ENCODE measurements around the gene SYVN1. TPM values are rescaled to one million over a fixed set of nuclear protein-coding genes. Genes with fewer than 3 reads are reported as not detected.

The SYVN1 gene
- total RNA-seq, 1 donor from 2014 or later = 19.7 TPM

DNA sequence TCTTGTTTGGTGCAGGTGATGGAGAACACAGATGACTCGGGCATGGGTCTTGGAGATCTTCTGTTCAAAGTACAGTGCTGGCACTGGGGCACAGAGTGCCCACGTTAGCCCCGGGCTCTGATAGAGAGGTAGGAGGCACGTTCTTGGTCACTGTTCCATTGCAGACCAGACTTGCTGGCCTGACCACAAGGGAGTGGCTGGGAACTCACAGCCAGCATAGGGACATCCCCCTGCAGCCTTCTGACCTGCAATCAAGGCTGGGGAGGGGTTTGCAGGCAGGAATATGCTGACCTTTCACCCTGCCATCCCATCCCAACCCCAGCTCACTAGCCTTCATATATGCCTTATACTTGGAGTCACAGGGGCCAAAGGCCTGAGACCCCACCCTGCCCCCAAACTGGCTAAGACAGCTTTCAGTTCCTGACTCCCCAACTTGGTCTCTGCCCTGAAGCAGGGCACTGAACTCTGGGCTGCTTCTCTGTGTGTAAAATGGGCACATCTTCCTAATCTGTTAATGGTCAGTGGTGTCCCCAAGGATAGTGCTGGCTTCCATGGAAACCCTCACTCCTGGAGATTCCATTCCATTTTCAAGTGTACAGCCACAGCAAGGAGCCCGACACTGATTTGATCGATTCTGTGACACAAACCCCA, 7.6 kb downstream of the SYVN1 start:
- Histone ChIP-seq H3K36me3 (ENCODE audit: control insufficient read depth, insufficient read depth, low read length) (peaks cover 47% of the 10 kb centered on the region), H3K4me3 (ENCODE audit: low read depth, low read length) (no peak overlapping the region), H3K27me3 (ENCODE audit: control insufficient read depth, insufficient read depth, low read length) (no peaks in the 10 kb centered on the region)
- FAIRE-seq = no peak
- DNase-seq (ENCODE audit: low read depth) = no peak
- TF ChIP-seq, protein P1, sequence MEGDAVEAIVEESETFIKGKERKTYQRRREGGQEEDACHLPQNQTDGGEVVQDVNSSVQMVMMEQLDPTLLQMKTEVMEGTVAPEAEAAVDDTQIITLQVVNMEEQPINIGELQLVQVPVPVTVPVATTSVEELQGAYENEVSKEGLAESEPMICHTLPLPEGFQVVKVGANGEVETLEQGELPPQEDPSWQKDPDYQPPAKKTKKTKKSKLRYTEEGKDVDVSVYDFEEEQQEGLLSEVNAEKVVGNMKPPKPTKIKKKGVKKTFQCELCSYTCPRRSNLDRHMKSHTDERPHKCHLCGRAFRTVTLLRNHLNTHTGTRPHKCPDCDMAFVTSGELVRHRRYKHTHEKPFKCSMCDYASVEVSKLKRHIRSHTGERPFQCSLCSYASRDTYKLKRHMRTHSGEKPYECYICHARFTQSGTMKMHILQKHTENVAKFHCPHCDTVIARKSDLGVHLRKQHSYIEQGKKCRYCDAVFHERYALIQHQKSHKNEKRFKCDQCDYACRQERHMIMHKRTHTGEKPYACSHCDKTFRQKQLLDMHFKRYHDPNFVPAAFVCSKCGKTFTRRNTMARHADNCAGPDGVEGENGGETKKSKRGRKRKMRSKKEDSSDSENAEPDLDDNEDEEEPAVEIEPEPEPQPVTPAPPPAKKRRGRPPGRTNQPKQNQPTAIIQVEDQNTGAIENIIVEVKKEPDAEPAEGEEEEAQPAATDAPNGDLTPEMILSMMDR (IDR thresholded peaks at IDR 0.05; ENCODE audit: insufficient read depth, low read length, severe bottlenecking) = no peak

DNA sequence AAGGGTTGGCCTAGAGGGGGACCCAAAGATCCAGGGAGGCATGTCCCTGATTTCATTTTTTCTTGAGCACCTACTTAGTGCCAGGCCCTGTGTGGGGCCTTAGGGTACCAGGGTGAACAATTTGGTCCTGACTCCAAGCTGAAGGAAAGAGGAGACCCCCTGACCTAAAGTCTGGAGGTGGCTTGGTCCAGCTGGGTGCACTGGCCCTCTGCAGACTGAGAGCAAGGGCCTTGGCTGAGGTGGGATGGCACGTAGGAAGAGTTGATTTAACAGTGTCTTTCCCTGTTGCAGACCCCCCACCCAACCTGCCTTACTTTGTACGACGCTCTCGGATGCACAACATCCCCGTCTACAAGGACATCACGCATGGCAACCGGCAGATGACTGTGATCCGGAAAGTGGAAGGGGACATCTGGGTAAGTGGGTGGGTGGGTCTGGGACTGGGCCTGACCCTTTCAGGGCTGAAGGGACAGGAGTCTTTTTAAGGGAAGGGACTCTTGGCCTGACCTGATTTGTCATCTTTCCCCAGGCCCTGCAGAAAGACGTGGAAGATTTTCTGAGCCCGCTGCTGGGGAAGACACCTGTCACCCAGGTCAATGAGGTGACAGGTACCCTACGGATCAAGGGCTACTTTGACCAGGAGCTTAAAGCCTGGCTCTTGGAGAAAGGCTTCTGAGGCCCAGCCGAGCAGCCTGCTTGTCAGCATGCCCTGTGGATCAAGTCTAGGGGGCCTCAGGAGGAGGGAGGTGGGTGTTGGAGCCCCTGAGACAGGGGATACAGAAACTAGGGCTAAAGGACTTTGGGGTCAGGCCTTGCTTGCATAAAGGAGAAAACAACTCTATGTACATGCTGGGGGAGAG, 8.9 kb downstream of the SYVN1 start:
- TF ChIP-seq, protein P1 (IDR thresholded peaks at IDR 0.05; ENCODE audit: insufficient read depth, low read length, severe bottlenecking) = no peak
- H3K4me3 ChIP-seq (ENCODE audit: low read depth, low read length) = no peak overlapping the region
- peaks cover 43% of the 10 kb centered on the region for H3K36me3 ChIP-seq (ENCODE audit: control insufficient read depth, insufficient read depth, low read length)
- H3K27me3 ChIP-seq (ENCODE audit: control insufficient read depth, insufficient read depth, low read length) = no peaks in the 10 kb centered on the region
- FAIRE-seq (no peak), DNase-seq (ENCODE audit: low read depth) (no peak)

DNA sequence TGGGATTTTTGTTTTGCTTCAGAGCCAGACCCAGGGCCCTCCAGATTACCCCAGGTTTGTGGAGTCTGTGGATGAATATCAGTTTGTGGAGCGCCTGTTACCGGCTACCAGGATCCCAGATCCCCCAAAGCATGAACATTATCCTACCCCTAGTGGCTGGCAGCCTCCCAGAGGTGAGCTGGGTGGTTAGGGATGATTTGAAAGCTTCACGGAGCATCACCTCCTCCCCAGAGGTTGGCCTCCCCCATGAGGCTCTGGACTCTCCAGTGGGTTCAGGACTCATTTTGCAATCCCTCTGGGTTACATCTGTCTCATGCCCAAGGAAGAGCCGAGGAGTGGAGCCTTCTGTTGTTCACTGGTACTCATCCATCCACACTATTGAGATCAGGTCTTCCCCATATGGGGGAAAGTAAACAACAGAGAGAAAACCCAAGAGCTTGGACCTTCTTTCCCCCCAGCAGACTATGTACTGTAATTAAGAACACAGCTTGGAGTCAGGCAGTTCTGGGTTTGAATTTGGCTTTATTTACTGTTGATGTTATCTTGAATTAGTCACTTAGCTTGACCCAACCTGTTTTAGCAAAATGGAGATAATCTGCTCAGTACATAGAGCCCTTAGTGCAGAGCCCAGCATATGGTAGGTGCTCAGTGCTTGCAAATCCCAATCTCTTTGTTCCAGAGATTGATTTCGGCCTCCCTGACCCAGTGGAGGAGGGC, 9.7 kb downstream of the SYVN1 start:
- Histone ChIP-seq H3K27me3 (ENCODE audit: control insufficient read depth, insufficient read depth, low read length) (no peaks in the 10 kb centered on the region), H3K4me3 (ENCODE audit: low read depth, low read length) (no peak overlapping the region), H3K36me3 (ENCODE audit: control insufficient read depth, insufficient read depth, low read length) (peaks cover 44% of the 10 kb centered on the region)
- DNase-seq (ENCODE audit: low read depth) (no peak), FAIRE-seq (no peak)
- TF ChIP-seq, protein P1 (IDR thresholded peaks at IDR 0.05; ENCODE audit: insufficient read depth, low read length, severe bottlenecking) = no peak

DNA sequence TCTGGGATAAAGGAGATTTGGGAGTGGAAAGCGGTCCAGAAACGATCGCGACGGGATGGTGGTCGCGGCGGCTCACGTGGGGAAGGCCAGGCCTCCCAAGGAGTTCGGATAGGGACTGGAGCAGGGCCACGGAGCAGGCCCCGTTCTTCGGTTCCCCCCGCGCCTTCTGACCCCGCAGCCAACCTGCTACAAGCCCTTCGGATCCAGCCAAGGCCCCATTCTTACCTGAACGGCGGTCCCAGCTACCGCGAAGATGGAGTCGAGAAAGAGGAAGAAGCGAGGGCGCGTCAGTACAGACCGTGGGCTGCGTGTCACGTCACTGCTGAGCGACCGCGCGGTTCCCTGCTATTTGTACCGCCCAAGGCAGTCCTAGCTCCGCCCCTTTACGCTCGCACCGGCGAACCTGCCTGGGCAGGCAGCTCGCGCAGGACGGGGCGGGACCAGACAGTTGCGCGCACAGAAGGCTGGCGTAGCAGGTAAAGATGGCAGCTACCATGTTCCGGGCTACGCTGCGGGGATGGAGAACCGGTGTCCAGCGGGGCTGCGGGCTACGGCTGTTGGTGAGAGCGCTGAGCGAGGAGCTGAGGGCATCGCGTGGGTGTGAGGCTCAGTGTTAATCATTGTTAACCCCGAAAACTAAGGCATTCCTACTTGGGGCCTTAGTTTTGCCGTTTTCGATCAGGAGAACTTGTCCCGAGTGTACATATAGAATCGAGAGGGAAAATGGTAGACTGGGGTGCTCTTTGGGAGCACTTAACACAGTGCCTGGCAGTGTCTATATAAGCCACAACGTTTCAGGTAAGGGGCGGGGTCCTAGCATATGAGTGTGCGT, 12.2 kb downstream of the SYVN1 start, which contains the start of the genes FAU and MRPL49:
Gene FAU, minus strand, starts transcription at position 270 of the 832 bp plus-strand sequence. CDS start 321 bp downstream, outside the sequence.
Gene MRPL49, plus strand, starts transcription at position 457 of the 832 bp plus-strand sequence. Its CDS starts 26 bp downstream, at position 483.
- FAIRE-seq (no peak), DNase-seq (ENCODE audit: low read depth) (peak; percentile 95)
- Histone ChIP-seq H3K36me3 (ENCODE audit: control insufficient read depth, insufficient read depth, low read length) (peaks cover 39% of the 10 kb centered on the region), H3K27me3 (ENCODE audit: control insufficient read depth, insufficient read depth, low read length) (no peaks in the 10 kb centered on the region), H3K4me3 (ENCODE audit: low read depth, low read length) (peak within 1 kb of the TSS; percentile 79)
- TF ChIP-seq, protein P1 (IDR thresholded peaks at IDR 0.05; ENCODE audit: insufficient read depth, low read length, severe bottlenecking) = no peak

DNA sequence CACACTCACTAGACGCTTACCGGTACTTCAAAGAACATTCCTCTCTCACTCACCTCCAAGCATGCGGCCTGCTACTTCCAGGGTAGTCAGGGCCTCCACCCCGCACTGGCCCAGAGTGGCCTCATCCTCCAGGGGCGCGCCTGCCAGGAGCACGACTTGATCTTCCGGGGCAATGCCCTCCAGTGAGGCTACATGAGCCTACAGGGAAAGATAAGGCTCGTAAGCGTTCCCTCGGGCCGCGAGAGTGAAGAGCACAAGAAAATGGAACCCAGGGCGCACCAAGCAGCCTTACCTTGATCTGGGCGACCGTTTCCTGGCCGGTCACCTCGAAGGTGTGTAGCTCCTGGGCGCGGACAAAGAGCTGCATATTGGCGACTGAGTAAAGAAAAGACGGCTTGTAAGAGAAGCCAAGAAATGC, 12.9 kb downstream of the SYVN1 start:
- Histone ChIP-seq H3K36me3 (ENCODE audit: control insufficient read depth, insufficient read depth, low read length) (peaks cover 33% of the 10 kb centered on the region), H3K27me3 (ENCODE audit: control insufficient read depth, insufficient read depth, low read length) (no peaks in the 10 kb centered on the region), H3K4me3 (ENCODE audit: low read depth, low read length) (peak overlapping the region; percentile 79)
- TF ChIP-seq, protein P1 (IDR thresholded peaks at IDR 0.05; ENCODE audit: insufficient read depth, low read length, severe bottlenecking) = no peak
- DNase-seq (ENCODE audit: low read depth) = no peak
- no peak for FAIRE-seq
